GM19035 (cell line): Measurements from ENCODE around the gene TRPC1.
A peak's percentile ranks its signal among the peaks of the same experiment; 100 is the strongest.

Experiments used
- ATAC-seq: cut with Tn5 transposase; IDR thresholded peaks from one replicate; pipeline ENCODE4 v1.9.1; 2021; ENCODE audit not compliant: unreplicated experiment

The TRPC1 gene

DNA sequence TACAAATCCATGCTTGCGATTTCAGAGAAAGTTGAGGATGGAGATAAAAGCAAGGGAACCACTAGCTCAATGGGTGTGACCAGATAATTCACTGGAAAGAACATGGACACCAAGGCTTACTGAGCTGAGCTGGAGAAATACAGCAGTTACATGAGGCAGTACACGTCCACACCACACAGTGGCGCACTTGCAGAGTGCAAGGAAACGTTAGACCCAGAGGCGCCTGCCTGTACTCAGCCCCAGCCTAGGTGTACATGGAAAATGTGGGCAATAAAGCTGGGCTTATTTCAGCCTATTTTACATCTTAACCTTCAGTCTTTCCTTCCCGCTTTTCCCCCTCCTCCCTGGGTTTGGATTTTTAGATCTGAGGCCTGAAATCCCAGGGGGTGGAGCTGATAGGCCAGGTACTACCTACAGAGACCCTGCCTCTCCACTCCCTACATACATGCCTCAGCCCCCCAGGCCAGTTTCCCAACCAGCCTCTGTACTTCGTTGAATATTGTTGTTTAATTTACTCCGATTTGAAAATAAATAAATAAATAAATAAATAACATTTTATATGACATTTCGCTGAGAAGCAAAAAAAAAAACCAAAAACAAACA lies 105.0 kb downstream of the TRPC1 start:
- peak; percentile 98 for ATAC-seq

DNA sequence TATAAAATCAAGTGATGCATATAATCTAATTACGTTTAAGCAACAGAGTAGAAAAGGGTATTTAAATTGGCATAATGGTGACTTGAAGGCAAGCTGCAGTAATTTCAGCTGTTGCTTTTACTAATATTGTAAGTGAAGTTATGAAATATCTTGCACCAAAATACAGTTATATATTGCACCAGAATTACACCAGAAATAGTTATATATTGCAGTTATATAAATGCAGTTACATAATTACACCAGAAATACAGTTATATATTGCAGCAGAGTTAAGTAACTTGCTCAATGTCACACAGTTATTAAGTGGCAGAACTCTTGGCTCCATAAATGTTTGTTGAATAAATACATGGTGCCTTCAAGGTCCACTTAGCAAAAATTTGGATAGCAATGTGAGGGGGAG lies 113.7 kb downstream of the TRPC1 start:
- ATAC-seq, result no peak

DNA sequence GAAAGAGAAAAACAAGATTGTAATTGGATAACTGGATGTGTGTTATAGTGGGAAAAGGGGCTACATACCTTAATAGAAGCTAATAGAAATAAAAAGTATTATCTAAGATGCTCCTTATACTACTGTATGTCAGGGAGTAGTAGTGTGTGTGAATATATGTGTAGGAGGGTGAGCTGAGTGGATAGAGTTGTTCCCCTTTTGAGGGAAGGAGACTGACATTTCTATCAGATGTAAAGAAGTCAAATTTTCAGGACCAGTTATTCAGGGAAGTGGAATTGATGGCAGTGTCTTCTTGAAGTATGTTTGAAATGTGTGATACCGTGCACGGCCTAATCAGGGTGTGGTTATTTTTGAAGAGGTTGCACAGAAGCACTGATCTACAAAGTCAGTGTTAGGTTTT lies 116.0 kb downstream of the TRPC1 start:
- ATAC-seq, result no peak

DNA sequence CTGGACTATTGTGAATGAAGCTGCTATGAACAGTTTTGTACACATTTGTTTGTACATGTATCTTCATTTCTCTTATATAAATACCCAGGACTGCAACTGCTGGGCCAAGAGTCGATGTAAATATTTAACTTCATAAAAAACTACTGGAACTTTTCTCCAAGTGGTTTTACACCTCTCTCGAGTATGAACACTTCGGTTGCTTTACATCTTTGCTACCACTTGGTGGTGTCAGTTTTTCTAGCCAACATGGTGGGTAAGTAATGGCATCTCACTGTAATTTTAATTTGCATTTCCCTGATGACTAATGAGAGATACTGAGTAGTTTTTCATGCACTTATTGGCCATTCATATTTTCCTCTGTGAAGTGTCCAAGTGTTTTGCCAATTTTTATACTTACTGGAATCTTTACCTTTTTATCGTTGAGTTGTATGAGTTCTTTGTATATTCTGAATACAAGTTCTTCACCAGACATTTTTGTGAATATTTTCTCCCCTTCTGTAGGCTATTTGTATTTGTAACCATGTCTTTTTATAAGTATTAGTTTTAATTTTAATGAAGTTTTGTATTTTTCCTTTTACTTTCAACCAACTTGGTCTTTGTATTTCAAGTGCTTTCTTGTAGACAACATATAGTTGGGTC lies 120.6 kb downstream of the TRPC1 start:
- peak; percentile 75 for ATAC-seq

DNA sequence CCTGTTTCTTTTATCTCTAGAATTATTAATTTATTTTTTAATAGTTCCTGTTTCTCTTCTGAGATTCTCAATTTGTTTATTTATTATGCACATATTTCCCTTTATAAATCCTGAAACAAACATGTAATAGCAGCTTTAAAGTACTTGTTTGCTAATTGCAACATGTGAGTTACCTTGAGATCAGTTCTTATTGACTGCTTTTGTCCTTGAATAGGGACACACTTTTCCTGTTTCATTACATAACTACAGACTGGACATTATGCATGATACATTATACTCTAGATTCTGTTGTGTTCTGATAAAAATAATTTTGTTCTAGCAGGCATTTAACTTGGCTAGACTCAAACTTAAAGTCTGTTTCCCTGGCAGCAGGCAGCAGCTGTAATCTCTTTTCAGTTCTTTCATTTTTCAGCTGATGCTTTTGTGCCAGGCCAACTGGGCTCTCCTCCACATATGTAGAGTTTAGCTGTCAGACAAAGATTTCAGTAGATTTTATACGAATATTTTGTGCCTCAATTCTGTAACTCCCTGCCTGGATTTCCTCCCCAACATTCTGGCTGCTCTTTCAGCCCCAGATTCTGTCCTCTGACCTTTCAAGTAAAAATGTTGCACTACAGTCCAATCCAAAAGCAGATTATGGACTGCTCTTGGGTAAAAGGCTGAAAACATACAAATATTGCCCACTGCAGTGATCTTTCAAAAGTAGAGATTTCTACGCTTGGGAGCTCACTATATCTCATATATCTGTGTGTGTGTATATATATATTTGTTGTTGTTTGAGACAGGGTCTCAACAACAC lies 123.1 kb downstream of the TRPC1 start:
- ATAC-seq, result no peak

DNA sequence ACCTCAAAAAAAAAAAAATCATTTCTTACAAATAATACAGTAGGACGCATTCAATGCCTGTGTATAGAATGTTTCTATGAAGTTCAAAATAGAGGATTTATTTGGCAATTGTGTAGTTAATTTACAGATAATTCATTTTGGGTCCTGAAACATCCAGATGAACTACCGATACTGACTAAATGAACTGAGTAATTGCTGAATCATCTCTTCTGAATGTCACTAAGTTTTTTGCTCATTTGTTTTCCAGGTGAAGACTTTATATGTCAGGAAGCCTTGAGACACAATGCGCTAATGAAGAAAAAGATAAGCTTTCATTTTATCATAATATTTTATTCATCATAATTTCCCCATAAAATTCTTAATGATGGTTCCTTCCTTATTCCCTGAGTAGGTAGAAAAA lies 125.3 kb downstream of the TRPC1 start:
- ATAC-seq, result no peak

DNA sequence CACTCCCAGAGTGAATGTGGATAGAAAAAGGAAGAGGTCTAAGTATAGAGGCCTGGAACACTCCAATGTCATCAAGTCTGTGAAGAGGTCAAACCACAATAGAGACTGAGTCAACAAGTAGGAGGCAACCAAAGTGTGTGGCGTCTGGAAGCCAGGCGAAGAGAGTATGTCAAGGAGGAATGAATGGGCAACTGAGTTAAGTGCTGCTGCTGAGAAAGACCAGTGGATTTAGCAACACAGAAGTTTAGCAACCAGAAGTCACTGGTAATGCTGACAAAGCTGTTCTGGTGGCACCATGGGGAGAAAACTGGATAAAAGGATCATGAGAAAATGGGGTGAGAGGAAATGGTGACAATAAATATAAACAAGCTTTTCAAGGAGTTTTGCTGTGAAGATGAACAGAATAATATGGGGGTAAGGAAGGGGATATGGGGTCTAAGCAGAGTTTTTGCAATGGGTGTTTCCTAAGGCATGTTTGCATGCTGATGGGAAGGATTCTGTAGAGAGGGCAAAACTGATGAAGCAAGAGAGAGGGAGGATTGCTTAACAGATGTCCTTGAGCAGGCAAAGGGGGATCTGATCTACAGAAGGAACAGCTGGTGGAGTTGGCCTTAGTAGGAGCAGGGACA lies 126.7 kb downstream of the TRPC1 start:
- no peak for ATAC-seq

DNA sequence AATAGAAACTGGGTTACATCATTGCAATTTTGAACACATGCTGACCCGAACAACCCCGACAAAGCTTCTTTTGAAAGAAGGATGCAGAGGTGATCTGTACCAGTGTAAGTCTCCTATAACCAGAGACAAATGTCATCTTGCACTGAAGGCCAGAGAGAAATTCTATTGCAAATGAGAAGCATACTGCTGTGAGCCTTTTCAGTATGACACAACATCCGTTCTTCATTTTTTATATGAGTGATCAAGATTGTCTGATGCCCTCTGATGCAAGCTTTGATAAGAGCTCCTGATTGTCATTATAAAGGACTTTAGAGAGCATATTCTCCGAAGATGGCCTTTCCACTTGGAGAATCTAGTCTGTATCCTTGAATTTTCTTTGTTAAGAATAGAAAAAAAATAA lies 128.2 kb downstream of the TRPC1 start:
- ATAC-seq, result no peak

DNA sequence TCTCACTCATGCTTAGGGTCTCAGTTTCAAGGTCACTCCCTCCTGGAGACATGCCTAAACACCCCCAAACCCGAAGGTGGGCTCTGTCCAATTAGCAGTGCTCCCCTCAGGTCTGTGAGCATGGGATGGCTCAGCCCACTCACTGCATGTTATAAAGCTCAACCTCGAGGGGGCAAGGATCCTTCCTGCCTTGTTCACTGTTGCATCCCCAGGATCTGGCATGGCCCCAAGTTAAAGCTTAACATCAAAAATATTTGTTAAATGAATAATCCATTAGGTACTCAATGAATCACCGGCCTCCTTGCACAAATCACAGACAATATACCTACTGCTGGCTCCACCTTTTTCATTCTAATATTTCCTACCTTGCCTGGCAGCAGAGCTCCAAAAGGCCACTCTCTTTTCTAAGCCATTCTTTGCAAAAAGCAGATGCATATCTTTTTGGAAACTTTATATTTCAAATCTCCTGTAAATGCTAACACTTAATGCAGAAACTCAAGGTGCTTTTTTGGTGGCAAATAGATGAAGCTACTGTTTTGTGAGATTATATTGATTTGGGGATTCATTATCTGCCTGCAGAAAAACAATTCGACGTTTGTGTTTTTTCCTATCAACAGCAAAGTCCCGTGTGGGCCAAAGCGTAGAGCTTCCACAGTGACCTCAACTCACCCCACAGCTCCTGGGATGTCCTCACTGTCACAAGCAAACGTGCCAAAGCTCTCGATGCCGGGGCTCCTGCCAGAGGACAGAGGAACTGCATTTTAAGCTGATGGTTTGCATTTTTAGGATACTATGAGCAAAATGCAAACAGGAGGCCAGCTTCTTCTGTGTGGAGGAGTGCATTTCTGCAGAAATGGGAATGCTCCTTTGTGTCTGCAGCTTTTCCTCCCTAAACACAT lies 129.7 kb downstream of the TRPC1 start:
- no peak for ATAC-seq

DNA sequence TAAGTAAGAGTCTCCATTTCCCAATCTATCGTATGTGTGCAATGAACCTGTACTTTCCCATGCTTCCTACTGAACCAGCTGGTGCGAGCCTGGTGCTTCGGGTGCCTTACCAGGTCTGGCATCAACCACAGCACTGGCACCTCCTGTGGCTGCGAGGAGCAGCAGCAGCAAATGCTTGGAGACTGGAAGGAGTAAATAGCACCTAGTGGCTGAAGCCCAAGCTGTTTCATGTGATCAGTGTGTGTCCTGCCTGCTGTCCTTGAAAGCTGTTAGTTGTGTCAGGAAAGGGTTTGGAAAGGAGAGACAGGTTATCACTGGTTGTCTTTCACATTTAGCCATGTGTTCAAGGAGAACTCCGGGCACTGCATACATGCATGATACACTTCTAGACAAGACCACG lies 133.2 kb downstream of the TRPC1 start:
- no peak for ATAC-seq
